ENCODE results near the gene NUDCD2. TPM values are rescaled to one million over a fixed set of nuclear protein-coding genes. Genes with fewer than 3 reads are reported as not detected.

NUDCD2 gene
- total RNA-seq, 4 donors from 2014 or later, result 3.1 to 8.5 (median 6.7) TPM

DNA sequence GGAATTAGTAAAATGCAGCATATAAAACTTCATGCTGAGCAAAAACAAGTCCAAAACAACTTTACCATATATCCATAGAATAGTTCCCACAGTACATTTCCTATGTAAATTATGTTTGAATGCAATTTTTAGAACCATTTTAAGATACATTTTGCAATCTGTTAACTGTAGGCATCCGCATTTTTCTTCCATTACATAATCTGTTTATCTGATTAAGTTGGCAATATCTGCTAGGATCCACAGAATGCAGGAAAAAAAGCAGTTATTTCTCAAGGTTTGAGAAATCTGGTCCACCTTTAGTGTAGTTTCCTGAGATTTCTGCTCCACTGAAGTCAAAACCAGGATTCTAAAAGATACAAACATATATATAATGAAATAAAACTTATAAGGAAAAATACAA, 6.2 kb downstream of the NUDCD2 start:
- 49 to 75% methylated on average over 1 of the region's 1 CpG for WGBS, 2 donors
- no peak for TF ChIP-seq POLR2A (IDR thresholded peaks at IDR 0.05)
- TF ChIP-seq, protein P1, sequence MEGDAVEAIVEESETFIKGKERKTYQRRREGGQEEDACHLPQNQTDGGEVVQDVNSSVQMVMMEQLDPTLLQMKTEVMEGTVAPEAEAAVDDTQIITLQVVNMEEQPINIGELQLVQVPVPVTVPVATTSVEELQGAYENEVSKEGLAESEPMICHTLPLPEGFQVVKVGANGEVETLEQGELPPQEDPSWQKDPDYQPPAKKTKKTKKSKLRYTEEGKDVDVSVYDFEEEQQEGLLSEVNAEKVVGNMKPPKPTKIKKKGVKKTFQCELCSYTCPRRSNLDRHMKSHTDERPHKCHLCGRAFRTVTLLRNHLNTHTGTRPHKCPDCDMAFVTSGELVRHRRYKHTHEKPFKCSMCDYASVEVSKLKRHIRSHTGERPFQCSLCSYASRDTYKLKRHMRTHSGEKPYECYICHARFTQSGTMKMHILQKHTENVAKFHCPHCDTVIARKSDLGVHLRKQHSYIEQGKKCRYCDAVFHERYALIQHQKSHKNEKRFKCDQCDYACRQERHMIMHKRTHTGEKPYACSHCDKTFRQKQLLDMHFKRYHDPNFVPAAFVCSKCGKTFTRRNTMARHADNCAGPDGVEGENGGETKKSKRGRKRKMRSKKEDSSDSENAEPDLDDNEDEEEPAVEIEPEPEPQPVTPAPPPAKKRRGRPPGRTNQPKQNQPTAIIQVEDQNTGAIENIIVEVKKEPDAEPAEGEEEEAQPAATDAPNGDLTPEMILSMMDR (IDR thresholded peaks at IDR 0.05), result no peak
- intact Hi-C loops (cut with DNase I; ENCODE audit: low total_unique reads), result no loop called here
- DNase-seq (ENCODE audit: low spot score in 2 of 2), result no peak
- H3K4me3 ChIP-seq (ENCODE audit: low read depth, poor library complexity, severe bottlenecking), result no peak overlapping the region

DNA sequence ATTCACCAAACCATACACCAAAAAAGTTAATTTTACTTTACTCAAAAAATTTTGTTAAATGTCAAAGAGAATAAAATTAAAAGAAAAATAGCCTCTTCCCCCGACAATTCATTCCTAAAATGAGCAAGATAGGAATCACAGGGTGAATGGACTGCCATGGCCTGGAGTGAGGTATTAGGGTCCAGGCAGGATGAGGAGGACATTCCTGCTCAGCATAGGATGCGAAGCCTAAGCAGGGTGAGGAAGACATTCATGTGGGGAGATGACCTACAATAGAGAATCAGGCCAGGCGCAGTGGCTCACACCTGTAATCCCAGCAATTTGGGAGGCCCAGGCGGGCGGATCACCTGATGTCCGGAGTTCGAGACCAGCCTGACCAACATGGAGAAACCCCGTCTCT, 8.4 kb downstream of the NUDCD2 start:
- TF ChIP-seq, protein P1 (IDR thresholded peaks at IDR 0.05), result no peak
- no peak for TF ChIP-seq POLR2A (IDR thresholded peaks at IDR 0.05)
- intact Hi-C loops (cut with DNase I; ENCODE audit: low total_unique reads), result no loop called here
- no peak for DNase-seq (ENCODE audit: low spot score in 2 of 2)
- WGBS, 2 donors, result 97 to 99% methylated on average over 8 of the region's 8 CpGs
- no peak overlapping the region for H3K4me3 ChIP-seq (ENCODE audit: low read depth, poor library complexity, severe bottlenecking)

DNA sequence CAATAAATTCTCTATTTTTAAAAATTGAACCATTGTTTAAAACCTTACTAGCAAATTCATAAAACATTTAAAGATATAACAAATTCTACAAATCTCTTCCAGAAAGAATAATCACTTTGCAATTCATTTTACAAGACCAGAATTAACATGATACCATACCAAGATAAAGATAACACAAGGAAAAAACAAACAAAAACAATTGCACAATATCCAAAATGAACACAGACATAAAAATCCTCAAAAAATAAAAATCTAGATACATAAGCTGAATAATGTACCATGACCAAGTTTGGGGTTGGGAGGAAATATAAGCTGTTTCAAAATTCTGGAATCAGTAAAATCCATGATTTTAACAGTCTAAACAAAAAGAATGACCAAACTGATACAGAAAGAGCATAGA, 11.4 kb downstream of the NUDCD2 start:
- intact Hi-C loops (cut with DNase I; ENCODE audit: low total_unique reads), result no loop called here
- no peak for TF ChIP-seq POLR2A (IDR thresholded peaks at IDR 0.05)
- TF ChIP-seq, protein P1 (IDR thresholded peaks at IDR 0.05), result no peak
- DNase-seq (ENCODE audit: low spot score in 2 of 2), result no peak
- no peak overlapping the region for H3K4me3 ChIP-seq (ENCODE audit: low read depth, poor library complexity, severe bottlenecking)

DNA sequence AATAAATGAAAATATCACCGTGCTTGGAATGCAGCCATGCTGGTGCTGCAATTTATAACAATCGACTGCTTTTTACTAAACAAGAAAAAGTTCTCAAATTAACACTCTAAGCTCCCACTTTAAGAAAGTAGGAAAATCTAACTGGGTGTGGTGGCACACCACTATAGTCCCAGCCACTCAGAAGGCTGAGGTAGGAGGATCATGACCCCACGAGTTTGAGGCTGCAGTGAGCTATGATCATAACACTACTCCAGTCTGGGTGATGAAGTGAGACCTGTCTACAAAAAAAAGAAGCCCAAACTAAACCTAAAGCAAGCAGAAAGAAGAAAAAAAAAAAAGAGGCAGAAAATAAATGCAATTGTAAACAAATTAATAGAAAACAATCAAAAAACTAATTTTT, 12.0 kb downstream of the NUDCD2 start:
- DNase-seq (ENCODE audit: low spot score in 2 of 2), result no peak
- TF ChIP-seq, protein P1 (IDR thresholded peaks at IDR 0.05), result no peak
- TF ChIP-seq POLR2A (IDR thresholded peaks at IDR 0.05), result no peak
- intact Hi-C loops (cut with DNase I; ENCODE audit: low total_unique reads), result no loop called here
- WGBS, 2 donors, result 87 to 92% methylated on average over 3 of the region's 3 CpGs
- no peak overlapping the region for H3K4me3 ChIP-seq (ENCODE audit: low read depth, poor library complexity, severe bottlenecking)

DNA sequence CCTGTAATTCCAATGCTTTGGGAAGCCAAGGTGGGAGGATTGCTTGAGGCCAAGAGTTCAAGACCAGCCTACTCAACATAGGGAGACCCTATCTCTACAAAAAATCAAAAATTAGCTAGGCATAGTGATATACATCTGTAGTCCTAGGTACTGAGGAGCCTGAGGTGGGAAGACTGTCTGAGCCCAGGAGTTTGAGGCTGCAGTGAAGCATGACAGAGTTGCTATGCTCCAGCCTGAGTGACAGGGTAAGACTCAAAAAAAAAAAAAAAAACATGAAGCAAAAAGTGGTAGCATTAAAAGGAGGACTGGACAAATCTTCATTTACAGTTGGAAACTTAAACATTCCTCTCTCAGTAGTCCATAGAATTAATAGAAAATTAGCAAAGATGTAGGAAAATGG, 12.7 kb downstream of the NUDCD2 start:
- no peak for TF ChIP-seq POLR2A (IDR thresholded peaks at IDR 0.05)
- TF ChIP-seq, protein P1 (IDR thresholded peaks at IDR 0.05), result no peak
- intact Hi-C loops (cut with DNase I; ENCODE audit: low total_unique reads), result no loop called here
- no peak overlapping the region for H3K4me3 ChIP-seq (ENCODE audit: low read depth, poor library complexity, severe bottlenecking)
- no peak for DNase-seq (ENCODE audit: low spot score in 2 of 2)

DNA sequence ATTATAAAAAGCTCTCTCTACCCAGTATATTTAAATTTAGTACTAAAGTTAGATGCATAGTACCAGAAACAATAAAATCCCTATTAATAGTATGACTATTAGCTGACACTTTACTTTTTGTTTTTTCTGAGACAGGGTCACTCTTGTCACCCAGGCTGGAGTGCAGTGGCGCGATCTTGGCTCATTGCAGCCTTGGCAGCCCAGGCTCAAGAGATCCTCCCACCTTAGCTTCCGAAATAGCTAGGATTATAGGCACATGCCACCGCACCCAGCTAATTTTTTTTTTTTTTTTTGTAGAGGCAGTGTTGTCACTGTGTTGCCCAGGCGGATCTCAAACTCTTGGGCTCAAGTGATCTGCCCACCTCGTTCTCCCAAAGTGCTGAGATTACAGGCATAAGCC, 14.6 kb downstream of the NUDCD2 start:
- DNase-seq (ENCODE audit: low spot score in 2 of 2), result no peak
- intact Hi-C loops (cut with DNase I; ENCODE audit: low total_unique reads), result no loop called here
- WGBS, 2 donors, result 94 to 96% methylated on average over 6 of the region's 6 CpGs
- no peak overlapping the region for H3K4me3 ChIP-seq (ENCODE audit: low read depth, poor library complexity, severe bottlenecking)
- TF ChIP-seq, protein P1 (IDR thresholded peaks at IDR 0.05), result no peak
- no peak for TF ChIP-seq POLR2A (IDR thresholded peaks at IDR 0.05)

Data from lower leg skin (tissue), 4 donors.